ENCODE results near the gene PELI1.

PELI1 gene

GRCh38 chr2:64168756-64169155 lies 24.5 kb upstream of the PELI1 start:
- no peak for TF ChIP-seq CTCF (IDR thresholded peaks at IDR 0.05; ENCODE audit: control insufficient read depth, insufficient read depth, low read depth, low read length, missing control alignments)
- no peak for DNase-seq (ENCODE audit: low read depth)
- H3K4me3 ChIP-seq (ENCODE audit: control insufficient read depth, low read depth, low read length), result no peak overlapping the region

DNA sequence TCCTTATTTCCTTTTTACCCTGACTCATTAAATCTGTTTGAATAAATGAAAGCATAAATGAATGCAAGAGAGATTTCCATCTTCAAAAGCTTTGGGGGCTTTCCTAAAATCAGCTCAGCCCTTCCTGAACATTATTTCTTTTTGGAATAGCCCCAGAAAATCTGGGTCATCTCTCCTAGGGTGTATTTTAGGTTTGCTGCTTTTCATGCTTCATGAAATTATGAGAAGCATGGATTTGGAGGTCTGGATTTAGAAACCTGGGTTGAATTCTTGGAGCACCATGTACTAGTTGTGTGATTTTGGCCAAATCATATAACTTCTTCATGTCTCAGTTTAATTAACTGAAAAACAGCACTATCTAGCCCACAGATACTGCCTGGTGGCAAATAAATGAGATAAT lies 24.0 kb upstream of the PELI1 start:
- DNase-seq (ENCODE audit: low read depth), result no peak
- TF ChIP-seq CTCF (IDR thresholded peaks at IDR 0.05; ENCODE audit: control insufficient read depth, insufficient read depth, low read depth, low read length, missing control alignments), result no peak
- no peak overlapping the region for H3K4me3 ChIP-seq (ENCODE audit: control insufficient read depth, low read depth, low read length)

DNA sequence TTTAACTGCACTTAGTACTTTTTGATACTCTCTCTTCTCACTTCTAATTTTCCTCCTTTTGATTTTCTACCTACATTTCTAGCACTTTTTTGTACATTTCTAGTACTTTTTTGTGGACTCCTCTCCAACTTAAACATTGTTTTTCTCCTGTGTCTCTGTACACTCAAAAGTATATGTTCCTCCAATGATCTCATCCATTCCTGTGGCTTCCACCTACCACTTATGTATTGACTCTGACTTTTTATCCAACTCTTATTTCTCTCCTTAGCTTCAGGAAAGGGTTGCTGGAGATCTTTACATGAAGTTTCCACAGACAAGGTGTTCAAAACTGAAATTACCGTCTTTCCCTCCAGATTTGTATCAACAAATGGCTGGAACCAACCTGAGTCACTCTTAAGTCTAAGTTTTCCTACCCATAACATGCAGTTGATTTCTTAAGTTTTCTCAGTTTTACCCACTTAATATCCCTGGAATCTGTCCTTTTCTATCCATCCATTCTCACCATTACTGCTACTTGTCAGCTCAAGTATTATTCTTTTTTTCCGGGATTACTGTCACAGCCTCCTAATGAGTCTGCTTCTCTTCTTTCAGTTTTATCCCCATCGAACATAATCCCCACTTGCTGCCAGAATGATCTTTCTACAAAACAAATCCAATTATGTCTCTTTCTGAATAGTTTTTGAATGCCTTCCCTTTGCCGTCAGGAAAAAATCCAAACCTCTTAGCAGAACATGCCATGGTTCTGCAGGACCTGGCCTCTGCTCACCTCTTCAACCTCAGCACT lies 22.6 kb upstream of the PELI1 start:
- TF ChIP-seq CTCF (IDR thresholded peaks at IDR 0.05; ENCODE audit: control insufficient read depth, insufficient read depth, low read depth, low read length, missing control alignments), result no peak
- no peak overlapping the region for H3K4me3 ChIP-seq (ENCODE audit: control insufficient read depth, low read depth, low read length)
- DNase-seq (ENCODE audit: low read depth), result no peak

DNA sequence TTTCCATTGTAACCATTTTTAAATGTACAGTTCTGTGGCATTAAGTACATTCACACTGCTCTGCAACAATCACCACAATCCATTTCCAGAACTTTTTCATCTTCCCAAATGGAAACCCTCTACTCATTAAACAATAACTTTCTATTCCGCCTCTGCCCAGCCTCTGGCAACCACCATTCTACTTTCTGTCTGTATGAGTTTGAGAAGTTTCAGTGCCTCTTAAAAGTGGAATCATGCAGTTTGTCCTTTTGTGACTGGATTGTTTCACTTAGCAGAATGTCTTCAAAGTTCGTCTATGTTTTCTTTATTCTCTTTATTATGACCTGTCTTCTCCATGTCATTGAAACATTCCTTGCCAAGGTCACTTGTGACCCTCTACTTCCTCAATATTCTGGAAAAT lies 22.0 kb upstream of the PELI1 start:
- no peak for DNase-seq (ENCODE audit: low read depth)
- TF ChIP-seq CTCF (IDR thresholded peaks at IDR 0.05; ENCODE audit: control insufficient read depth, insufficient read depth, low read depth, low read length, missing control alignments), result no peak
- no peak overlapping the region for H3K4me3 ChIP-seq (ENCODE audit: control insufficient read depth, low read depth, low read length)

GRCh38 chr2:64165706-64166105 lies 21.5 kb upstream of the PELI1 start:
- no peak overlapping the region for H3K4me3 ChIP-seq (ENCODE audit: control insufficient read depth, low read depth, low read length)
- DNase-seq (ENCODE audit: low read depth), result no peak
- TF ChIP-seq CTCF (IDR thresholded peaks at IDR 0.05; ENCODE audit: control insufficient read depth, insufficient read depth, low read depth, low read length, missing control alignments), result no peak

DNA sequence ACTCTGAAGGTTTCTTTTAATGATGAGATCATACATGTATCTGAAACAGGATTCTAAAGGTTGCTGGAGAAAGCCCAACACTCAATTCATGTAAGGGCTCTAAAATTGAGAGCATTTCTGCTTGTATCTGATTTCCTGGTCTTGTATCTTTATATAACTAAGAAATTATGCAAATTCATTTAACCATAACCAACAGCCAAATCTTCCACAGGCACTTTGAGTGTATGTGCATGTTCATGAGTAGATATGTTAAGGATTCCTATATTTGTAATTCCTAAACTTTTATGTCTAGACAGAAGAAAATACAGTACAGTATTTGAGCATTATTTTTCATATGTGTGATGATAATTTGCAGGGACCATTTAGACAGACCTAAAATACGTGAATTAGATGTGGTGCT lies 20.4 kb upstream of the PELI1 start:
- TF ChIP-seq CTCF (IDR thresholded peaks at IDR 0.05; ENCODE audit: control insufficient read depth, insufficient read depth, low read depth, low read length, missing control alignments), result no peak
- no peak overlapping the region for H3K4me3 ChIP-seq (ENCODE audit: control insufficient read depth, low read depth, low read length)
- no peak for DNase-seq (ENCODE audit: low read depth)
